Measurements from ENCODE around the gene OPRPN. TPM values are rescaled to one million over a fixed set of nuclear protein-coding genes. Genes with fewer than 3 reads are reported as not detected.

Gene OPRPN
- polyA plus RNA-seq, 3 donors = not detected

GRCh38 chr4:70443329-70443728, 45.6 kb downstream of the OPRPN start:
- no peak for DNase-seq (ENCODE audit: extremely low read depth in 1 of 11, low read depth in 9 of 11, low spot score in 4 of 11)

- DNase-seq (ENCODE audit: extremely low read depth in 1 of 11, low read depth in 9 of 11, low spot score in 4 of 11) = no peak
Measured at GRCh38 chr4:70449220-70449619, 51.5 kb downstream of the OPRPN start.

DNA sequence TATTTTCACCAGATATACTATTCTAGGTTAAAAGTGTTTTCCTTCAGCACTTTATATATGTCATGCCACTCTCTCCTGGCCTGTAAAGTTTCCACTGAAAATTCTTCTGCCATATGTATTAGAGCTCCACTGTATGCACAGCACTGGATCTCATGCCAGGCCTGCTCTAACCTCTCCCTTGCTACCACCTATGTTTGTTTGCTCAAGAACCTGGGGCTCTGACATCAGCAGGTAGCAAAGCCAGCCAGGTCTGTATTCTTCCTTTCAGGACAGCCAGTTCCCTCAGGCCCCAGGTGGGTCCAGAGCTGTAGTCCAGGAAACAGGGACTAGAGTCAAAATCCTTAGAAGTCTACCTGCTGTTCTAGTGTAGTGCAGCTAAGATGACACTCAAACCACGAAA, 55.2 kb downstream of the OPRPN start:
- DNase-seq (ENCODE audit: extremely low read depth in 1 of 11, low read depth in 9 of 11, low spot score in 4 of 11) = no peak

Other genes starting within 250 kb of the OPRPN start
- under 1 TPM; 0.06 to 0.26 (median 0.09) TPM for gene PRR27, start 243.7 kb upstream of the OPRPN start, polyA plus RNA-seq (ENCODE audit: insufficient read length in 3 of 3)
- gene ODAM, start 202.2 kb upstream of the OPRPN start, polyA plus RNA-seq (ENCODE audit: insufficient read length in 3 of 3) = 1 to 10 TPM; 1.2 to 1.8 (median 1.2) TPM
- under 1 TPM; 0.79 to 0.82 (median 0.81) TPM for gene FDCSP, start 171.8 kb upstream of the OPRPN start, polyA plus RNA-seq (ENCODE audit: insufficient read length in 3 of 3)
- gene CSN3, start 155.3 kb upstream of the OPRPN start, polyA plus RNA-seq (ENCODE audit: insufficient read length in 3 of 3) = not detected
- gene CABS1, start 63.0 kb upstream of the OPRPN start, polyA plus RNA-seq (ENCODE audit: insufficient read length in 3 of 3) = under 1 TPM in 2 of 3 donors, not detected in 1; 0.11 to 0.12 TPM
- not detected for gene SMR3A, start 37.2 kb upstream of the OPRPN start, polyA plus RNA-seq (ENCODE audit: insufficient read length in 3 of 3)
- not detected for gene SMR3B, start 14.8 kb upstream of the OPRPN start, polyA plus RNA-seq (ENCODE audit: insufficient read length in 3 of 3)
- under 1 TPM in 1 of 3 donors, not detected in 2; 0.34 TPM for gene MUC7, start 74.3 kb downstream of the OPRPN start, polyA plus RNA-seq (ENCODE audit: insufficient read length in 3 of 3)
- not detected for gene AMTN, start 120.6 kb downstream of the OPRPN start, polyA plus RNA-seq (ENCODE audit: insufficient read length in 3 of 3)
- 1 to 10 TPM; 1.4 to 1.7 (median 1.6) TPM for gene AMBN, start 194.3 kb downstream of the OPRPN start, polyA plus RNA-seq (ENCODE audit: insufficient read length in 3 of 3)
- gene ENAM, start 230.8 kb downstream of the OPRPN start, polyA plus RNA-seq (ENCODE audit: insufficient read length in 3 of 3) = 1 to 10 TPM; 4.0 to 7.2 (median 6.8) TPM